DLD1 (cell line): ENCODE data around the gene TMEM89.

Experiments used
- in situ Hi-C: cut with HindIII; loops from 2 replicates; pipeline ENCODE4 v1.10.0; 2017; ENCODE audit warnings: low sequenced_read_pairs

TMEM89 gene

GRCh38 chr3:48621461-48621869 lies at the start of gene TMEM89:
TMEM89 (minus strand) TSS chr3:48621769; CDS start chr3:48621756, 13 bp downstream.
- in situ Hi-C loops: no loop called here

GRCh38 chr3:48664929-48665328 lies 43.4 kb upstream of the TMEM89 start:
- in situ Hi-C loops: no loop called here

- in situ Hi-C loops: no loop called here
Observed at GRCh38 chr3:48664313-48664644, 42.7 kb upstream of the TMEM89 start.

GRCh38 chr3:48663489-48664312 lies 42.1 kb upstream of the TMEM89 start:
- in situ Hi-C loops: no loop called here

GRCh38 chr3:48662753-48663488 lies 41.4 kb upstream of the TMEM89 start, which contains the start of gene CELSR3:
CELSR3 (minus strand) TSS chr3:48662886; CDS start chr3:48662634, 252 bp downstream.
- in situ Hi-C loops: no loop called here

- in situ Hi-C loops: no loop called here
Observed at GRCh38 chr3:48662145-48662752, 40.7 kb upstream of the TMEM89 start.

- in situ Hi-C loops: no loop called here
Observed at GRCh38 chr3:48661501-48662144, 40.1 kb upstream of the TMEM89 start.

GRCh38 chr3:48660800-48661400 lies 39.3 kb upstream of the TMEM89 start:
- in situ Hi-C loops: no loop called here

GRCh38 chr3:48656841-48657281 lies 35.3 kb upstream of the TMEM89 start:
- in situ Hi-C loops: no loop called here

- in situ Hi-C loops: no loop called here
Observed at GRCh38 chr3:48656061-48656840, 34.7 kb upstream of the TMEM89 start.

- in situ Hi-C loops: no loop called here
Observed at GRCh38 chr3:48655606-48656005, 34.0 kb upstream of the TMEM89 start.

GRCh38 chr3:48655063-48655462 lies 33.5 kb upstream of the TMEM89 start:
- in situ Hi-C loops: no loop called here

- in situ Hi-C loops: no loop called here
Observed at GRCh38 chr3:48652923-48653715, 31.6 kb upstream of the TMEM89 start.

GRCh38 chr3:48651771-48652170 lies 30.2 kb upstream of the TMEM89 start:
- in situ Hi-C loops: no loop called here

GRCh38 chr3:48650723-48651122 lies 29.2 kb upstream of the TMEM89 start:
- in situ Hi-C loops: no loop called here

- in situ Hi-C loops: no loop called here
Observed at GRCh38 chr3:48648188-48648850, 26.8 kb upstream of the TMEM89 start.

- in situ Hi-C loops: no loop called here
Observed at GRCh38 chr3:48647714-48648113, 26.1 kb upstream of the TMEM89 start.

GRCh38 chr3:48644898-48645760 lies 23.6 kb upstream of the TMEM89 start:
- in situ Hi-C loops: no loop called here
